ENCODE results near the gene ORC6.
"Not testable (repeated sequence)": the region's sequence is repeated elsewhere in the genome, so short reads cannot be mapped to it uniquely, and the experiment has no call there.

Gene ORC6

DNA sequence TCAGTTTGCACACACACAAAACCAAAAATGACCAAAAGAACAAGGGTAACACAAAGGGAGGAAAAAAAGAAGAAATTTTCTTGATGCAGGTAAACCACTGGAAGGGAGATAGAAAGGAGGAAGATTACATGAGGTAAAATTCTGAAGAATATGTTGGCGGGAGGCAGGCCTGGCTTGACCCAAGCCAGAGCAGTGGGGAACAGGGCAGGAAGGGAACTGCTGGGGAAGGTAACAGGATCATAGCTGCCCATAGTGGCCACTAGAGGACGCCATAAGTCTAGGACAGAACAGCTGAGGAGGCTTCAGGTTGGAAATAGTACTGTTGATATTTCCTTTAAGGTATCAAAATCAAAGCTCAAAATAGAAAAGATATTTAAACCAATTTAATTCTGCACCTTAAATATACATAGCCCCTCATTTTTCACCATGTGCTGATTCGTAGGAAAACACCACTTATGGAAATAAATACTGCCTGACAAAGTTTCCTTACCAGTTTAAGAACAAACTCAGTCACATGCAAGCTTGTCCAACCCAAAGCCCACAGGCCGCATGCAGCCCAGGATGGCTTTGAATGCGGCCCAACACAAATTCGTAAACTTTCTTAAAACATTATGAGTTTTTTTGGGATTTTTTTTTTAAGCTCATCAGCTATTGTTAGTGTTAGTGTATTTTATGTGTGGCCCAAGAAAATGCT lies 16.0 kb upstream of the ORC6 start:
- peaks cover 23% of the 10 kb centered on the region for H3K4me1 ChIP-seq (ENCODE audit: control insufficient read depth, low read length)
- H3K36me3 ChIP-seq (ENCODE audit: control insufficient read depth, low read length): peaks cover 79% of the 10 kb centered on the region
- no peaks in the 10 kb centered on the region for H3K79me2 ChIP-seq (ENCODE audit: control insufficient read depth, low read length)
- H3K27me3 ChIP-seq (ENCODE audit: control insufficient read depth, low read length): no peaks in the 10 kb centered on the region
- 0 out of 2 replicates have a peak, but pooled peaks cover 3% of the 10 kb centered on the region for H3F3A ChIP-seq (ENCODE audit: control insufficient read depth, insufficient read depth)
- H3K4me2 ChIP-seq (ENCODE audit: low read length): no peak overlapping the region
- no peaks in the 10 kb centered on the region for H4K20me1 ChIP-seq (ENCODE audit: control insufficient read depth, insufficient read depth, low read depth, low read length)
- H3K9me2 ChIP-seq (replicated peaks; ENCODE audit: control insufficient read depth, low read length): no peaks in the 10 kb centered on the region
- no peaks in the 10 kb centered on the region for H3K9me3 ChIP-seq (ENCODE audit: control insufficient read depth, insufficient read depth, low read length)
- TF ChIP-seq, protein P1, sequence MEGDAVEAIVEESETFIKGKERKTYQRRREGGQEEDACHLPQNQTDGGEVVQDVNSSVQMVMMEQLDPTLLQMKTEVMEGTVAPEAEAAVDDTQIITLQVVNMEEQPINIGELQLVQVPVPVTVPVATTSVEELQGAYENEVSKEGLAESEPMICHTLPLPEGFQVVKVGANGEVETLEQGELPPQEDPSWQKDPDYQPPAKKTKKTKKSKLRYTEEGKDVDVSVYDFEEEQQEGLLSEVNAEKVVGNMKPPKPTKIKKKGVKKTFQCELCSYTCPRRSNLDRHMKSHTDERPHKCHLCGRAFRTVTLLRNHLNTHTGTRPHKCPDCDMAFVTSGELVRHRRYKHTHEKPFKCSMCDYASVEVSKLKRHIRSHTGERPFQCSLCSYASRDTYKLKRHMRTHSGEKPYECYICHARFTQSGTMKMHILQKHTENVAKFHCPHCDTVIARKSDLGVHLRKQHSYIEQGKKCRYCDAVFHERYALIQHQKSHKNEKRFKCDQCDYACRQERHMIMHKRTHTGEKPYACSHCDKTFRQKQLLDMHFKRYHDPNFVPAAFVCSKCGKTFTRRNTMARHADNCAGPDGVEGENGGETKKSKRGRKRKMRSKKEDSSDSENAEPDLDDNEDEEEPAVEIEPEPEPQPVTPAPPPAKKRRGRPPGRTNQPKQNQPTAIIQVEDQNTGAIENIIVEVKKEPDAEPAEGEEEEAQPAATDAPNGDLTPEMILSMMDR (IDR thresholded peaks at IDR 0.05; ENCODE audit: low read depth, low read length, poor library complexity, severe bottlenecking): peak; percentile 96
- TF ChIP-seq EZH2phosphoT487 (IDR thresholded peaks at IDR 0.05; ENCODE audit: borderline replicate concordance, low read length): no peak
- no peak overlapping the region for H3K4me3 ChIP-seq (ENCODE audit: low read length)
- H3K27ac ChIP-seq (ENCODE audit: low read depth, low read length): peak overlapping the region; percentile 62

DNA sequence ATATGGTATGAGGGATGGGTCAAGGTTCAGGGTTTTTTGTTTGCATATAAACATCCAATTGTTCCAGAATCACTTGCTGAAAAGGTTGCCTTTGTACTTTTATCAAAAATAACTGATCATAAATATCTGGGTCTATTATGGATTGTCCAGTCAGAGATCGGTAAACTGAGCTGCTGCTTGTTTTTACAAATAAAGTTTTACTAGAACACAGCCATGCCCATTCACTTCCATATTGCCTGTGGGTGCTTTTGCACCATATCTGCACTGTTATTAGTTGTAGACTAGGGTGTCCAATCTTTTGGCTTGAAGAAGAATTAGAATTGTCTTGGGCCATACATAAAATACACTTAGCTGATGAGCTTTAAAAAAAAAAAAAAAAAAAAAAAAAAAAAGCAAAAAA lies 11.5 kb upstream of the ORC6 start:
- not testable (repeated sequence) for H4K20me1 ChIP-seq (ENCODE audit: control insufficient read depth, insufficient read depth, low read depth, low read length); H3K9me2 ChIP-seq (replicated peaks; ENCODE audit: control insufficient read depth, low read length); H3K4me3 ChIP-seq (ENCODE audit: low read length); H3K27ac ChIP-seq (ENCODE audit: low read depth, low read length); H3K4me2 ChIP-seq (ENCODE audit: low read length); H3K9me3 ChIP-seq (ENCODE audit: control insufficient read depth, insufficient read depth, low read length); H3K27me3 ChIP-seq (ENCODE audit: control insufficient read depth, low read length); H3F3A ChIP-seq (ENCODE audit: control insufficient read depth, insufficient read depth)
- Histone ChIP-seq H3K4me1 (ENCODE audit: control insufficient read depth, low read length) (peaks cover 23% of the 10 kb centered on the region), H3K79me2 (ENCODE audit: control insufficient read depth, low read length) (peaks cover 11% of the 10 kb centered on the region), H3K36me3 (ENCODE audit: control insufficient read depth, low read length) (peaks cover 60% of the 10 kb centered on the region)

DNA sequence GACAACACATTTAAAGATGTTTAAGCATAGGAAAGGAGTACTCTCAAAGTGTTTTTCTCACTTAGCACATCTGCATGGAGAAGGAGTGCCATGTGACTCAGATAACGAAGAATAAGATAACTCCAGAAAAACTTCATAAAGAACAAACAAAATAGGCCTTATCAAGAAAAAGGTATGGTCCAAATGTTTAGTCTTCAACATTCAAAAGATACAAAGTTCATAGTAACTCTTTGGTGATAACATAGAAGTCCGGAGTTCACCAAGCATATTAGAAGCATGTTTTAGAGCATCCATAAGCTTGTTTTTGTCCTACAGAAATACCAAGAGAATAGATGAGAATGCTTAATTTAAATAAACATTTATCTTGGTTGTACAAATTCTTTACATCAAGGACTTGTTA lies 7.6 kb upstream of the ORC6 start:
- not testable (repeated sequence) for H3K27ac ChIP-seq (ENCODE audit: low read depth, low read length); H3K9me3 ChIP-seq (ENCODE audit: control insufficient read depth, insufficient read depth, low read length); H3K4me1 ChIP-seq (ENCODE audit: control insufficient read depth, low read length); H3K27me3 ChIP-seq (ENCODE audit: control insufficient read depth, low read length); H3K4me3 ChIP-seq (ENCODE audit: low read length); H3K4me2 ChIP-seq (ENCODE audit: low read length); H3K9me2 ChIP-seq (replicated peaks; ENCODE audit: control insufficient read depth, low read length); H3F3A ChIP-seq (ENCODE audit: control insufficient read depth, insufficient read depth)
- peaks cover 21% of the 10 kb centered on the region; the same call in 1 of the 2 replicates for H4K20me1 ChIP-seq (ENCODE audit: control insufficient read depth, insufficient read depth, low read depth, low read length)
- H3K79me2 ChIP-seq (ENCODE audit: control insufficient read depth, low read length): peaks cover 50% of the 10 kb centered on the region
- H3K36me3 ChIP-seq (ENCODE audit: control insufficient read depth, low read length): peaks cover 34% of the 10 kb centered on the region

DNA sequence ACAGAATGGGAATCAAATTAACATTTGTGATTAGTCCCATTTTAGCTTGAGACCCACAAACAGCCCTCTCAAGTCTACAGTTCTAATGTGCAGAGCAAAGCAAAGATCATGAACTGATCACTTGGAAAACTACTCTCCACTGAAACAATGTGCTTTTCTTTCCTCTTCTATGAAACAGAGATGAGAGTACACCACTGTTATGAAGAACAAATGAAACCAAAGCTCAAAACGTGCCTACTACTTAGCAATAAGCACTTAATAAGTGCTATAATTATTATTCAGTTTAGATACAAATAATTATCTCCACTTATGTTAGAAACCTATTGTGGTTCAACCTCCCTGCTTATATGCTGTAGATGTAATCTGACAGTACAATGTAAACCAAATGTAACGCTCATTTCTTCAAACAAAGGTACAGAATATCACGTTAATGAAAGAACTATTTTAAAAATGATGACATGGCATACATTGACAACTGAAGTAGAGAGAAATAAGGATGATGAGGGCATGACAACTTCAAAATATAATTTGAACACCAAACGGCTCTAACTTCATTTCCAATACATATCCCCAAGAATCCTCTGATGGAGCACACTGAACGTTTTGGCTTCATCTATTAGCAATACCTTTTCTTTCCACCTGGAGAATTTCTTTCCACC lies 2.5 kb upstream of the ORC6 start:
- H4K20me1 ChIP-seq (ENCODE audit: control insufficient read depth, insufficient read depth, low read depth, low read length): peaks cover 46% of the 10 kb centered on the region
- peaks cover 7% of the 10 kb centered on the region for H3F3A ChIP-seq (ENCODE audit: control insufficient read depth, insufficient read depth)
- peak overlapping the region; percentile 95 for H3K4me3 ChIP-seq (ENCODE audit: low read length)
- no peak overlapping the region for H3K27ac ChIP-seq (ENCODE audit: low read depth, low read length)
- H3K79me2 ChIP-seq (ENCODE audit: control insufficient read depth, low read length): peaks cover 93% of the 10 kb centered on the region
- no peaks in the 10 kb centered on the region for H3K9me3 ChIP-seq (ENCODE audit: control insufficient read depth, insufficient read depth, low read length)
- peaks cover 31% of the 10 kb centered on the region for H3K4me1 ChIP-seq (ENCODE audit: control insufficient read depth, low read length)
- H3K4me2 ChIP-seq (ENCODE audit: low read length): peak overlapping the region; percentile 83
- TF ChIP-seq, protein P1 (IDR thresholded peaks at IDR 0.05; ENCODE audit: low read depth, low read length, poor library complexity, severe bottlenecking): no peak
- no peak for TF ChIP-seq EZH2phosphoT487 (IDR thresholded peaks at IDR 0.05; ENCODE audit: borderline replicate concordance, low read length)
- H3K27me3 ChIP-seq (ENCODE audit: control insufficient read depth, low read length): no peaks in the 10 kb centered on the region
- H3K36me3 ChIP-seq (ENCODE audit: control insufficient read depth, low read length): peaks cover 29% of the 10 kb centered on the region
- H3K9me2 ChIP-seq (replicated peaks; ENCODE audit: control insufficient read depth, low read length): no peaks in the 10 kb centered on the region
